Measurements from ENCODE around the gene CACNB4. TPM values are rescaled to one million over a fixed set of nuclear protein-coding genes. Genes with fewer than 3 reads are reported as not detected.
A peak's percentile ranks its signal among the peaks of the same experiment; 100 is the strongest.
"Not testable (repeated sequence)": the region's sequence is repeated elsewhere in the genome, so short reads cannot be mapped to it uniquely, and the experiment has no call there.

CACNB4 gene
- total RNA-seq, 2 experiments from 2014 or later = 0.28 to 0.30 TPM

GRCh38 chr2:151922845-151923666 lies 175.8 kb downstream of the CACNB4 start:
- CTCF ChIA-PET = no interaction called here
- no peak for DNase-seq
- POLR2A ChIA-PET = no interaction called here
- H3K27me3 Mint-ChIP-seq = peaks cover 24% of the 10 kb centered on the region
- peaks cover 17% of the 10 kb centered on the region for H3K4me1 Mint-ChIP-seq
- H3K36me3 Mint-ChIP-seq (ENCODE audit: low read depth) = peaks cover 3% of the 10 kb centered on the region
- peaks cover 2% of the 10 kb centered on the region for H3K9me3 Mint-ChIP-seq
- no peak overlapping the region for H3K27ac Mint-ChIP-seq
- no peak overlapping the region for H3K4me3 Mint-ChIP-seq

GRCh38 chr2:151919786-151920185 lies 179.1 kb downstream of the CACNB4 start:
- ChIA-PET CTCF (no interaction called here), POLR2A (no interaction called here)
- DNase-seq = no peak
- Mint-ChIP-seq H3K27ac (no peak overlapping the region), H3K27me3 (no peaks in the 10 kb centered on the region), H3K9me3 (peaks cover 2% of the 10 kb centered on the region), H3K4me3 (no peak overlapping the region), H3K4me1 (peaks cover 20% of the 10 kb centered on the region), H3K36me3 (ENCODE audit: low read depth) (peaks cover 3% of the 10 kb centered on the region)

DNA sequence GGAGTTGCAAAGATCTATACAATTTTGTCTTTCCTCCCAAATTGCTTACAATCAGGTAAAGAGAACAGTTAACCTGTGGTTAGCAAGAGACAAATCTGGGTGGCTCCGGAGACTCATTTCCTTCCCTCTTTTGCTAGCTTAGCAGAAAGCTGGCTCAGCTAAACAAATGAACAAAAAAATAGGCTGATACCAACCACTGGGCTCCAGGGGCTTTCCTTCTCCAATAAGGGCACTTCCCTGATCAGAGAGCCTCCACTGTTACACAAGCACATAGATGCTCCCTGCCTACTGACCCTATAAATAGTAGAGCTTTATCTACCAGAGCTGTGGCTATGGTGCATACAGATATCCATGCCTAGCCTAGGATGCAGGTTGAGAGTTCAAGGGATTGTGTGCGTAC lies 180.5 kb downstream of the CACNB4 start:
- POLR2A ChIA-PET = no interaction called here
- peaks cover 3% of the 10 kb centered on the region for H3K36me3 Mint-ChIP-seq (ENCODE audit: low read depth)
- CTCF ChIA-PET = no interaction called here

DNA sequence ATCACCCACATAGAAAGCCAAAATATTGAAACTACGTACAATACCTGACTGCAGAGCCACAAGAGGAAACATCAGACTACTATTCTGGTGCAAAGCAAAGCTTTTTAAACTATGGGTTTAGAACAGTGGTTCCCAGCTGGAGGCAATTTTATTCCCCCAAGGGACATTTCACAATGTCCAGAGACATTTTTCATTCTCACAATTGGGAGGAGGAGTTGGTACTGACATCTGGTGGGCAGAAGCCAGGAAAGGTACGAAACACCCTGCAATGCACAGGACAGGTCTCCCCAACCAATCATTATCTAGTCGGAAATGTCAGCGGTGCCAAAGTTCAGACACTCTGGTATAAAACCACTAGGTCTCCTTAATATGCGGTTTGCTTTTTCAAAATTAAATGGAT lies 182.2 kb downstream of the CACNB4 start:
- CTCF ChIA-PET = no interaction called here
- DNase-seq = no peak
- Mint-ChIP-seq H3K4me3 (no peak overlapping the region), H3K9me3 (no peaks in the 10 kb centered on the region), H3K4me1 (peaks cover 20% of the 10 kb centered on the region), H3K27me3 (peaks cover 16% of the 10 kb centered on the region), H3K27ac (no peak overlapping the region), H3K36me3 (ENCODE audit: low read depth) (peaks cover under 1% of the 10 kb centered on the region)
- POLR2A ChIA-PET = no interaction called here

More for the DNA sequence above, 180.5 kb downstream of the CACNB4 start:
- DNase-seq = peak; percentile 23
- Mint-ChIP-seq H3K4me3 (no peak overlapping the region), H3K4me1 (peaks cover 20% of the 10 kb centered on the region), H3K27me3 (peaks cover 4% of the 10 kb centered on the region), H3K27ac (no peak overlapping the region), H3K9me3 (peaks cover 2% of the 10 kb centered on the region)

GRCh38 chr2:151915629-151916025 lies 183.2 kb downstream of the CACNB4 start:
- DNase-seq; H3K9me3 Mint-ChIP-seq; H3K4me3 Mint-ChIP-seq; POLR2A ChIA-PET; H3K36me3 Mint-ChIP-seq (ENCODE audit: low read depth); CTCF ChIA-PET; H3K27ac Mint-ChIP-seq: not testable (repeated sequence)
- Mint-ChIP-seq H3K4me1 (peaks cover 20% of the 10 kb centered on the region), H3K27me3 (peaks cover 23% of the 10 kb centered on the region)

GRCh38 chr2:151914989-151915628 lies 183.7 kb downstream of the CACNB4 start:
- Mint-ChIP-seq H3K9me3 (no peaks in the 10 kb centered on the region), H3K4me3 (no peak overlapping the region), H3K27me3 (peaks cover 25% of the 10 kb centered on the region), H3K36me3 (ENCODE audit: low read depth) (no peaks in the 10 kb centered on the region), H3K27ac (no peak overlapping the region), H3K4me1 (peaks cover 20% of the 10 kb centered on the region)
- DNase-seq = no peak
- POLR2A ChIA-PET = no interaction called here
- CTCF ChIA-PET = no interaction called here

GRCh38 chr2:151908204-151908882 lies 190.5 kb downstream of the CACNB4 start:
- CTCF ChIA-PET = no interaction called here

GRCh38 chr2:151907286-151908203 lies 191.3 kb downstream of the CACNB4 start:
- H3K27me3 Mint-ChIP-seq = peaks cover 22% of the 10 kb centered on the region

More at GRCh38 chr2:151908204-151908882, 190.5 kb downstream of the CACNB4 start:
- H3K27me3 Mint-ChIP-seq = peaks cover 26% of the 10 kb centered on the region
- POLR2A ChIA-PET = no interaction called here
- H3K9me3 Mint-ChIP-seq = no peaks in the 10 kb centered on the region
- H3K4me1 Mint-ChIP-seq = peaks cover 3% of the 10 kb centered on the region
- DNase-seq = no peak
- no peaks in the 10 kb centered on the region for H3K36me3 Mint-ChIP-seq (ENCODE audit: low read depth)
- no peak overlapping the region for H3K4me3 Mint-ChIP-seq
- no peak overlapping the region for H3K27ac Mint-ChIP-seq

DNA sequence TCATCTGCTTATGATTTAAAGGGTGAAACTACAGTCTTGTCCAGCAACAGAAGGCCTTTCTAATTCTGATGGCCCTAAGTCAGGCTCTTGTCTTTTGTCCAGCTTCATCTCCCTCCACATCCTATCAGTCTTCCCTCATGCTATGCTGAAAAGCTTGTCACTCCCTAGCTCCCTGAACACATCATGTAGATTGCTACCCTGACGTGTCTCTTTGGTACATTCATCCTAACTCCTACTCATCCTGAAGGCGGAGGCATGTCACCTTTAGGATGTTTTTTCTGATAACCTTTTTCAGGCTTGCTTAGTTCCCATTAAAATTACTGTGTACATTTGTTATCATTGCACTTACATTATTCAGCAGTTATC lies 192.2 kb downstream of the CACNB4 start:
- peaks cover 3% of the 10 kb centered on the region for H3K4me1 Mint-ChIP-seq
- H3K27me3 Mint-ChIP-seq = peaks cover 17% of the 10 kb centered on the region
- POLR2A ChIA-PET = interaction anchor here (0.6 kb wide), 1 partner anchor 26 kb away, joined by 3 read pairs; no protein-coding TSS in a partner anchor
- H3K36me3 Mint-ChIP-seq (ENCODE audit: low read depth) = no peaks in the 10 kb centered on the region
- CTCF ChIA-PET = no interaction called here
- H3K27ac Mint-ChIP-seq = no peak overlapping the region
- H3K4me3 Mint-ChIP-seq = no peak overlapping the region
- DNase-seq = no peak
- no peaks in the 10 kb centered on the region for H3K9me3 Mint-ChIP-seq

More at GRCh38 chr2:151907286-151908203, 191.3 kb downstream of the CACNB4 start:
- Mint-ChIP-seq H3K4me3 (no peak overlapping the region), H3K9me3 (no peaks in the 10 kb centered on the region), H3K4me1 (peaks cover 3% of the 10 kb centered on the region), H3K27ac (no peak overlapping the region), H3K36me3 (ENCODE audit: low read depth) (no peaks in the 10 kb centered on the region)
- CTCF ChIA-PET = no interaction called here
- no peak for DNase-seq
- POLR2A ChIA-PET = no interaction called here

DNA sequence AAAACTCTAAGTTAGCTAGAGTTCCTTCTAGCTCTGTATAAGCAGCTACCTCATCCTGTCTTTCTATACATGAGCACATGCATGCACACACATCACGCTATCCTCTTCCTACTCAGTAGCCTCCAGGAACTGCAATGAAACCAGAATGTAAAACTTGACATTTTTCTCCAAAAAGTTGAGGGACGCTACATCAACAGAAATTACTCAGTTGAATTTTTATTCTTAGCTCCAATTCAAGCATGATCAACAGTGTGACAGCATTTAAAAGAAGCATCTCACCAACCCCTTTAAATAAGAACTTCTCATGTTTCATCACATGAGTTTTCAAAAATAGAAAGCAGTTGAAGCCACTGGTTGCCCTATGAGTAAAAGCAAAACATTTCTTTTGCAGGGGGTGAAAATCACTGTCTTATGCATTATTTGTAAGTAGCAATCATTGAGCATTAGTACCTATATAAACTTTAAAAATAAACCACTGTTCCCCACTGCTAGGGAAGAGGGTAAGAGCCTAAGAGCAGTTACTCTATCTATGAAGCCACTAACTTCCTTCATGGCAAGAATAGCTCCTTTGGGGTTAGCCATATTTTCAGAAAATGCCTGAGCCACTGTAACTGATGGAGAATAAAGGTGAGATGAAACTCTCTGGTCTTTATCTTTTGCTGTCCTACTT lies 192.7 kb downstream of the CACNB4 start:
- POLR2A ChIA-PET = interaction anchor here (0.6 kb wide), 1 partner anchor 27 kb away, joined by 3 read pairs; no protein-coding TSS in a partner anchor
- H3K27ac Mint-ChIP-seq = no peak overlapping the region

DNA sequence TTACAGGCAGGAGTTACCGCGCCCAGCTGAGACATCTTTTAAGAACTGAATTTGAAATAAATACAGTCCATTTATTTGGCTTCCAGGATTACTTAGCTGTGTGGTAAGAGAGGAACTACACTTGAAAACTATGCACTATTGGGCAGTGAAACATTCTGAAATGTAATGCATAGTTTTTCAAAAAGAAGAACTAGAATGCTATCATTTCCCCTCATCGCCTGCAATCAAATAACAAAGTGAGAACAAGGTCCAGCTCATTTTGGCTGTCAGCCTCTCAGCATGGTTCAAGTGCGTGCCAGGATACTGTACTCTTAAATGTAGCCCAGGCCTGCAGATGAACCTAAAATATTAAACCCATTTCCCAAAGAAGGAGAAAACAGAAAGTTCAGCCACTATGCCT lies 194.0 kb downstream of the CACNB4 start:
- Mint-ChIP-seq H3K4me3 (no peak overlapping the region), H3K36me3 (ENCODE audit: low read depth) (no peaks in the 10 kb centered on the region), H3K4me1 (peaks cover 3% of the 10 kb centered on the region), H3K9me3 (no peaks in the 10 kb centered on the region), H3K27me3 (peaks cover 10% of the 10 kb centered on the region), H3K27ac (no peak overlapping the region)
- DNase-seq = no peak
- ChIA-PET CTCF (no interaction called here), POLR2A (no interaction called here)

More for the DNA sequence above, 192.7 kb downstream of the CACNB4 start:
- H3K36me3 Mint-ChIP-seq (ENCODE audit: low read depth) = no peaks in the 10 kb centered on the region
- DNase-seq = no peak
- CTCF ChIA-PET = interaction anchor here (0.6 kb wide), 1 partner anchor 431 kb away, joined by 5 read pairs; no protein-coding TSS in a partner anchor
- no peaks in the 10 kb centered on the region for H3K9me3 Mint-ChIP-seq
- H3K4me1 Mint-ChIP-seq = peaks cover 3% of the 10 kb centered on the region
- H3K4me3 Mint-ChIP-seq = no peak overlapping the region
- peaks cover 16% of the 10 kb centered on the region for H3K27me3 Mint-ChIP-seq

GRCh38 chr2:151904021-151904420 lies 194.8 kb downstream of the CACNB4 start:
- no peak overlapping the region for H3K27ac Mint-ChIP-seq
- no peak for DNase-seq
- ChIA-PET POLR2A (no interaction called here), CTCF (no interaction called here)
- H3K9me3 Mint-ChIP-seq = no peaks in the 10 kb centered on the region
- H3K4me3 Mint-ChIP-seq = no peak overlapping the region
- H3K36me3 Mint-ChIP-seq (ENCODE audit: low read depth) = no peaks in the 10 kb centered on the region
- peaks cover 3% of the 10 kb centered on the region for H3K4me1 Mint-ChIP-seq
- H3K27me3 Mint-ChIP-seq = peaks cover 7% of the 10 kb centered on the region

Data from activated CD4-positive, alpha-beta memory T cell treated with anti-CD3 and anti-CD28 coated beads, Interleukin-2, amount 10 ng/mL, durations not matched to agents 7 days and 5 days (primary cell).